HG03066 (cell line): ENCODE results near the gene IRF2.

Source experiments
- ATAC-seq: cut with Tn5 transposase; IDR thresholded peaks from one replicate; pipeline ENCODE4 v1.9.1; 2021; ENCODE audit warnings: low read depth; ENCODE audit not compliant: unreplicated experiment

The IRF2 gene

DNA sequence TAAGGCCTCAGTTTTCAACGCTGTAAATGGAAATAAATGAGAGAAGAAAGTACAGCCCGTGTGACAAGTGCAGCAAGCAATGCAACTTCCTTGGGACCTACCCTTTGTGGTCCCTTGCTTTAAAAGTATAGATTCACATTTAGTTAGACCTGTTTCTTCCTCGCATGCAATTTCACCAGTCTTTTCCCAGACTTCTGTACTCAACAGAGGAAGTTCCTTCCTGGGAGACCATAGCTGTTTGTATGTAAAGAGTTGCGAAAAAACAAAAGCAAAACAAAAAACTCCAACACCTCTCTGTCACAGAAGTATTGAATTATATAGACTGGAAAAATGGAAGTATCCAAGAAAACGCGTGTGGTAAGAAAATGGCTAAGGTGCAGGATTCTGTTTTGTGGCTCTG is 1.1 kb upstream of the IRF2 start:
- no peak for ATAC-seq

DNA sequence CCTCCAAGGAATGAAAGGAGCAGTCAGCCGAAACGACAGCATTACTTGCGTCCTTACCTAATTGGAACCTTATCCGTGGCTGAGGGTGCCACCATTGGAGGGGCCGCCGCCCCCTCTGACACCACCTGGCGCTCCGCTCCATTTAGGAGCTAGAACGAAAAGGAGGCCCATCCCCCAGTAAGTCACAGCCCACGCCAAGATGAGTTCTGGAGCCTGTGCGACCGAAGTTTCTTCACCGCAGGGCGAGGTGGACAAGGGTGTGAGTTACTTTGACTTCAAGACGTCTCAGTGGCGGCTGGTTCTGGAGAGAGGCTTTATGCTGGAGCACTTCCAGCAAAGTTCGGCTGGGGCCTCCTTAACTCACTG is 729 bp upstream of the IRF2 start:
- ATAC-seq, result peak; percentile 5

DNA sequence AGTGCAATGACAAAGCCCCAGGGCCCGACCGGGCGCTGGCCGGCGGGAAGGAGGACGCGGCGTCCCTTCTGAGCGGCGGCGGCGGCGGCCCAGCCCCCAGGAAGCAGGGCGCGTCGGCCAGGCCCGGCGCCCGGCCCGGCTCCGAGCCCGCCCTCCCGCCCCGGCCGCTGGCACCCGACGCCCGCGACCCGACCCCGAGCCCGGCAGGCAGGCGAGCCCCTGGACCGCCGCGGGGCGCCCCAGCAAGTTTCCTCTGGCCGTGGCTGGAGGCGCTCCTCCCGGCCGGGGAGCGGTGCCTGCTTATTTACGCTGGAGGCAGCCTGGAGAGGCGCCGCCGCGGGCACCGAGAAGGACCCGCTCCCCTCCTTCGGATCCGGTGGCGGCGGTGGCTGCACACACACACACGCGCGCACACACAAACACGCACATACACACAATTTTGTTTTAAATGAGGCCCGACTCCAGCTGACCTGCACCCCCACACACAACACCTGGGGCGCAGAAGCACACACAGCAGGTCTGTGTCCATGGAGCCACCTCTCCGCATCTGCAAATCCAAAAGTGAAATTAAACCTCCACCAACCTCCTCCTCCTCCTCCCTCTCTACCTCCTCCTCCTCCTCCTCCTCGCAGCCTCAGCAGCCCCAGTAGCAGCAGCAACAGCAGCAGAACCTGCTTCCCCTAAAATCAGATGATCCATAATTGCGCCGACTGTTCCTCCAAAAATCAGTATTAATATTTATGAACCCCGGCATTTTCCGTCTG is 669 bp downstream of the IRF2 start:
- no peak for ATAC-seq

DNA sequence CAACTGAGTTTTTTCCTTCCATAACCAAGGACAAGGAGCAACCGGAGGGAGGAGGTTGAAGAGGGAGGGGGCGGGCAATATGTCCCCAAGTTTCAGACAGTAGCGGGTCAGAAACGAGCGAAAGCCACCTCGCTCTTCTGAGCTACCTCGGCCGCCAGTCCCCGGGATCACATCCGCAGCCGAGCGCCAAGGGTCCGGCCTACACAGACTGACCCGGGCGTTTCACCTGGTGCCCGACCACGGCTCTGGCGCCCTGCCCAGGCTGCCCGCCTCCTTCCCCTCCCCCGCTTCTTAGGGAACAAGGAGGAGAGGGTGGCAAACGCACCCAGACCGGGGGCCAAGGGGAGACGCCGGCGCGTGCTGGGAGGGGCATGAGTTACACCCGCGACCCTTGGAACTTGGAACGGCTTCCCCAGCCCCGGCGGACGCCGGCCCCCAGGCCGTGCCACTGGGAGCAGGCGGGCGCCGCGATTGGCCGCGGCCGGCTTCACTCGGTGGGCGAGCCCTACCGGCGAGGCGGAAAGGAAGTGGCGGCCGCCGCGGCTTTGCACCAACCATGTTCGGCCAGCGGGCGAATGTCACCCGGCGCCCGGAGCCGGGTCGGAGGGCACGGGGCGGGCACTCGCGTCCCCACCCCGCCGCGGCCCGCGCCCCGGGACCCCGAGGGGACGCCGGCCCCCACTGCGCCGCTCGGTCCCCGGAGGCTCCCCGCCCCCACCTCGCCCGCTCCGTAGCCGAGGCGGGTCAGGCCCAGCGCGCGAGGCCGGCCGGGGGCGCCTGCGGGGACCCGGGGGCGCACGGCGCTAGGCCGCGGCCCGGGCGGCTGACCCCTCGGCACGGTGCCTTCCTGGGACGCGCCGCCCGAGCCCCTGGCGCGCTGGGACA is 1.5 kb downstream of the IRF2 start:
- no peak for ATAC-seq

DNA sequence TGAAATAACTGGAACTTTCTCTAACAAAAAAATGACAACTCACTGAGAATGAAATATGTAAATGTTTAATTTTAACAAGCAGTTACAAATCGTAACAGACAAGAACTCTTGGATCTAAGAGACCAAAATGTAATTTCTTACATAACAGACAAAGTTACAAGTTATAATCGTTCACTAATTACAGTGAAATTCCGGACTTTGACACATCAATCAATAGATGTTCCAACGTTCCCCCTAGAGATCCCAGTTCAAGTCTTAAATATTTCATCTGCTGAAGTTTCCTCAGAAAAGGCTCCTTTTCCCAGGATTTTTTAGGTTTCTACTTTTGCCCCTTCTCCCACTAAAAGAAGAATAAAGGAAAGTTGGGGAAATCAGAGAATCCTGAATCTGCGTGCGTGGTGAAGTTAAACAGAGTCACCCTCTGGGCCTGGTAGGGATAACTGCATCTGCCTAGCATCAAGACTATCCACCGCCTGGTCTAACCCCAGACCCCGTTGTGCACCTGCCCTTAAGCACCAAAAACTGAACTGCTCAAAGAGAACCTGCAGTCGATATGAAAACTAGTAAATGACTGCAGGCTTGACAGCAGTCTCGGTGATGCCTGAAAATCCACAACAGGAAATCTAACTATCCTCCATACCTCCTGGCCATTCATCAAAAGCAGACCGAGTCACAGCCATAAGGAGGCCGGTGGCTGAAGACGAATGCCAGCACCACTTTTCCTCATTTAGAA is 2.3 kb downstream of the IRF2 start:
- ATAC-seq, result no peak

DNA sequence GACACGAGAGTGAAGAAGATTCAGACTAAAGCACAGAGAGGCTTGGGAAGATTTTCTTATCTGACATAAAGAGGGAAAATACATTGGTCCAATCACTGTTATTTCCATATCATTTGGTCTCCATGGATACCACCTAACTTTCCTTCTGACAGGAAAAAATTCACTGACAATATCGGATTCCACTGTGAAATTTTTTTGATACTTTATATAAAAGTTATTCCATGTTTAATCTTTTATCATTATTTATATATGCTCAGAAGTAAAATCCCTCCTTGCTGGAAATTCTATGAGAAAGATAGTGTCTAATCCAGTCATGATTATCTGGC is 3.6 kb downstream of the IRF2 start:
- ATAC-seq, result no peak

DNA sequence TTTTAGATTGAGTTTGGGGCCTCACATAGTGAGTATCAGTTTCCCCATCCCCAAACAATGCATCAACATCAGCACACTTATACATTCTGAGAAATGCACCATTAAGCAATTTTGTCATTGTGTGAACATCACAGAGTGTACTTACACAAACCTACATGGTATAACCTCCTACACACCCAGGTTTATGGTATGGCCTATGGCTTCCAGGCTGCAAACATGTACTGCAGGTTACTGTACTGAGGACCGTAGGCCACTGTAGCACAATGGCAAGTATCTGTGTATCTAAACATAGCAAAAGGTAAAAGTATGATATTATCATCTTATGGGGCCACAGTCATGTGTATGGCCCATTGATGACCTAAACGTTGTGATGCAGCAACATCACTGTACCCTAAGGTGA is 7.7 kb downstream of the IRF2 start:
- ATAC-seq, result no peak

DNA sequence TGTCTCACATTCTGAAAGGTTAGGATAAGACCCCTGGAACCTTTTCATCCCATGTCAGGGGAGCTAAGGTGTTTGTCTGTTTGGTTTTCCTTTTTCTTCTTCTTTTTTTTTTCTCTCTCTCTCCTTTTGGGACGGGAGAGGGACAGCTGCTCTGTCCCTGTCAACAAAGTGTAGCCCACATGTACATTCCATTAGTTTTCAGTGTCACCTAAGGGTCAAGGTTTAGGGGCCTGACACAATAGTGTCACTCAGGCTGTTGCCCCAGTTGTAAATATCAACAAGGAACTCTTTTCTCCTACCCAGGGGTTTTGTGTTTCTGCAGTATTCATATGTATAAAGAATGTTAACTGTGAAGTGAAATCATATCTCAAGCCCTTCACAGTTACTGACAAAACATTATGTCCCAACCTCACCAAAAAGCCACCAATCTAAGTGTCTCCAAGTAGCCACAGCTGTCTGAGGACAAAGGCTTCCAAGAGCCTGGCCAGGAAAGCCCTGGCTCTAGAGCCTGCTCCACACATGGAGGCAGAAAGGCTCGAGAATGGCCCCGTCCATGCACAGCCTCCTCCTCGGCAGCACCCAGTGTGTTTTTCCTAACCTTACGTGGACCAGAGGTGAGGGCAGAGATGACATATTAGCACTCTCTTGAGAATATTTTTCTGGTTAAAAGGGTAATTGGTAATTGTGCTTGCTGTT is 9.4 kb downstream of the IRF2 start:
- ATAC-seq, result no peak

DNA sequence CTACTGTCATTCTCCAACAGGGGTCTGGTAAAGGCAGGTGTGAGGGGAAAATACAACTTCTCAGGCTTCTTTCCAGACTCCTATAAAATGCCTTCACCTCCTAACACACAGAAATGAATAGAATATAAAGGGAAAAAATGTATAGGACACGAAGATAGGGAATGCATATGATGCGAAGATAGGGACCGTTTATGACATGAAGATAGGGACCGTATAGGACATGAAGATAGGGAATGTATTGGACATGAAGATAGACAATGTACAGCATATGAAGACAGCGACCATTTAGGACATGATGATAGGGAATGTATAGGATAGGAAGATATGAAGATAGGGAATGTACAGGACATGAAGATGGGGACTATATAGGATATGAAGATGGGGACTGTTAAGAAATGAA is 10.5 kb downstream of the IRF2 start:
- ATAC-seq, result no peak

DNA sequence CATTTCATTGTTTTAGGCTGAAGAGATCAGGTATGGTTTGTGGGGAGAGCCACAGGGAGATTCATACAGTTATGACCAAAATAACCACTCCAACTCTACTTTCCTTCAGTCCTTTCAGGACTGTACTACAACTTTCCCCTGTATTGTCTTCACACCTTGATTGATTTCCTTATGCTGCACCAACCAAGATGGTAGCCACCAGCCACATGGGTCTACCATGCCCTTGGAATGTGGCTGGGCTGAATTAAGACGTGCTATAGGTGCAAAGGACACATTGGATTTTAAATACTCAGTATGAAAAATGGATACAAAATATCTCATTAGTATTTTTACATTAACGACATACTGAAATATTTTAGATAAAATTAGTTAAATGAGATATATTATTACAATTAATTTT is 11.2 kb downstream of the IRF2 start:
- no peak for ATAC-seq

DNA sequence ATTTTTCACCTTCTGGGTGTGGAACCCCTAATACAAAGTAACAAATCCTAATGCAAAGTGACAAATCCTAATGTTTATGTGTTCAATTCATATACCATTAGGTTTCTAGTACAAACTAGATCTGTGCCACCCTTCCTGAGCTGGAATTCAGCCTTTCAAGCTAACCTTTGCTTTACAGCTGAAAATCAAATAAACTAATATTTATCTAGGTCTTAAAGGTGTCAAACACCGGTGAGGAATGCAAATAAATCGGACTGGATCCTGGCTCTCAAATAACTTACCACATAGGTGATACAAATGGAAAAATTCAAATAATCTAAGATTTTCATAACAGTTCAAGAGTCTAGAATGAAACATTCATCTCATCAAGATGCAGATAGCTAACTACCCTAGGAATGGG is 11.6 kb downstream of the IRF2 start:
- no peak for ATAC-seq

DNA sequence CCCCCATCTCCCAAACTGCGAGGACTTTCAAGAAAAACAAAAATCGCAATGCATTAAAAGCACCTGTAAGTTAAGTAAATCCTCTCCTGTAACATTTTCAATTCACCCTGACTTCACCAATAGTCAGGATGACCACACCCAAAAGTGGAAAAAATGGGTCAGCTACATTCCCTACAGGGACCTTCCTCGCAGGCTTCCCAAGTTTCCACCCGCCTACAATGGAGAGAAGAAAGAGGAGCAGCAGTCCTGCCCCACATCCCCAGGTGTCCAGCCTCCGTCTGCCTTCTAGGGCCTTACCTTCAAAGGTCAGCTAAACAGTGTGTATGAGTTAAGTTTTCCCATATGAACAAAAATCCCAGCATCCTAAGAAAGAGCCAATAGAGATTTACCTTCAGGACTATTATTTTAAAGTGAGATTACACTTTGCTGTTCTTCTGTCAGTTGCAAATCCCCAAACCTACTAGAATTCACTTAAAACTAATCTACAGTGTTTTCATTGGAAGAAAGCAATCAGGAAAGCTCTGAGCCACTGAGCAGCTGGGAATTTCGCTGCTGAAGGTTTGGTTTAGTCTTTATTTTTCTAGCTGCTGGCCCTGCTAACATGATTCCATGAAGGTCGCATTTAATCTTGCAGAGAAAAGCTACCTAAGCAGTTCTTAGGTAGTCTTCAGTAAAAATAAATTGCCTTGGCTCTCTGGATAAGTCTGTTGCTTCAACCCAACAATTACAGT is 12.5 kb downstream of the IRF2 start:
- no peak for ATAC-seq

DNA sequence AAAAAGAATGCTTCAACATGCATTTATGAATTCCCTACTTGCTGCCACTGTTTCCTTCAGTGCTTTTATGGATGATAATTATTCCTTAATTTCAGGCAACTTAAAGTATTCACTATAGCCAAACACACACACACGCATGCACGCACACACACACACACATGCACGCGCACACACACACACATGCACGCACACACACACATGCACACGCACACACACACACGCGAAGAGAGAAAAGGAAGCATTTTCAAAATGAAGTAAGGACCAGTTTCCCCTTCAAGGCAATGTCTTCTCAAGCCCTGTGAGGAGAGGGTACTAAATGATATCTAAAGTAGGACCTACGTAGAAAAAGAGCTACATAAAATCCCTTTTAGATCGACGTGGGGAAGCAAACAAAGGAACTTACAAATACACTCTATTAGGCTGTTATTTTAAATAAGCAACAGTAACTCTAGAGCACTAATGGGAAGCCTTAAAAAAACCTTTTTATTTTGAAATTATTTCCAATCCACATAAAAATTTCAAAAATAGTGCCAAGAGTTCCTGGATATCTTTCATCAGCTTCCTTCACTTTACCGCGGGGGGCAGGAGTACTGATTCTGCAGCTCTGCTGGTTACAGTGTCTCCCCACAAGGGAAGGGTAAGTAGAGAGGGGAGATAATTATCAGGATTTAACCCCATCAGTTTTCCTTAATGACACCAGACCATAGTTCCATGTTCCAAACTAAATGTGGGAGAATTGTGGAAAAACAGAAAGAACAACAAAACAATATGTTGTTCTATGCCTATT is 13.7 kb downstream of the IRF2 start:
- ATAC-seq, result no peak

DNA sequence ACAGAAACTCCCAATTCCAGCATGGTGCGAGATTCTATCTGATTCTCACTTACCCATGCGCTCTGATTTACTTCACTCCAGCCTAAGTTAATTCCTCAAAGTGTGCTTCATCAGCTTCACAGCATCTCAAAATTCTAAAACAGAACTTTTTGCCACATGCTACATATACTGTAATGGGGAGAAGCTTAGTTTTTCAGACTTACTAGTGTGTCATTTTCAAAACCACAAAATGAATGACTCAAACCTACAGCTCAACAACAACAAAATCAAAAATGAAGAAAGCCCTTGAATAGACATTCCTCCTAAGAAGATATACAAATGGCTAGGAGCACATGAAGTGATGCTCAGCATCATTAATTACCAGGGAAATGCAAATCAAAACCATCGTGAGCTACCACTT is 14.9 kb downstream of the IRF2 start:
- ATAC-seq, result no peak

DNA sequence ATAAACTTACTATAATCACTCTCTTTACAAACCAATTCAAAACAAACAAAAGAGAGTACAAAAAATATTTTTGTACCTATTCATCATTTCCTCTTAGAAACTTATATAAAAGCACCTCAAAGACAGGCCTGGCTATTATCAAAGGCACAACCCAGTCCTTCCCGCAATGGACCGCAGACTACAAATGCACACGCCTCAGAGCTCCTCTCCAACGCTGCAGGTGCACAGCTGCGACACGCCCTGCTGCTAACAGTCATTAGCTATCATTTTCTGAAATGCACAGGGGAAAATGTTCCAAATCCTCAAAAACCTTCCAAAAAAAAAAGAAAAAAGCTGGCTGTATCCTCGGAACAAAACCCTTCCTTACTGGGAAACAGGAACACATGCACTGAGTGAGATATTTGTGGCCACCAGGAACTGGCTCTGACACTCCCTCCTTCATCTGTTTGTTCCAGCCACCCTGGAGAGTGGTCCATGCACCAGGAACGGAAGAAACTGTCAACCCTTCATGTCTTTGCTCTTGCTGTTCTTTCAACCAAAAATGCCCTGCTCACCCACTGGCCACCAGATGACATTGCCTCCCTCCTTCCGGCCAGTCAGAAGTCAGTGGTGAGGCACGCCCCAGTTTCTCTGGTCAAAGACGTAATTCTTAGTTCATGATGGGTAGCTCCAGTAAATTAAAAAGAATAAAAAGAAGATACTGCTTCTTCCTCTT is 16.7 kb downstream of the IRF2 start:
- ATAC-seq, result peak; percentile 42

DNA sequence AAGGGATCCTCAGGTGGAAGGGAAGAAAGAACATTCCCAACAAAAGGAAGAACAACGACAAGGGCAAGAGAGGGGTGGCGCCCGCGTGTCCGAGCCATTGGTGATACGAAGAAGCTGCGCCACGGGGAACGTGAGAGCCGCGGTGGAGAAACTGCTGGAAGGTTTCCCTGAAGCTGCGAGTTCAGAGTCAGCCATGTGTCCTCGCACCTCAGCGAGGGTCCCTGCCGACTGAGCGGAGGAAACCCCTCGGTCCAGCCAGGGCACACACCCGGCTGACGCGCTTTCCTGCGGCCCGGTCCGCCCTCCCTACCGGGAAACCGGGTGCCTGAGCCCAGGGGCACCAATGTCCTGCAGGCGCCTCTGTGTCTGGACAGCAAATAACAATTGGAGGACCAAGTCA is 18.0 kb downstream of the IRF2 start:
- no peak for ATAC-seq

DNA sequence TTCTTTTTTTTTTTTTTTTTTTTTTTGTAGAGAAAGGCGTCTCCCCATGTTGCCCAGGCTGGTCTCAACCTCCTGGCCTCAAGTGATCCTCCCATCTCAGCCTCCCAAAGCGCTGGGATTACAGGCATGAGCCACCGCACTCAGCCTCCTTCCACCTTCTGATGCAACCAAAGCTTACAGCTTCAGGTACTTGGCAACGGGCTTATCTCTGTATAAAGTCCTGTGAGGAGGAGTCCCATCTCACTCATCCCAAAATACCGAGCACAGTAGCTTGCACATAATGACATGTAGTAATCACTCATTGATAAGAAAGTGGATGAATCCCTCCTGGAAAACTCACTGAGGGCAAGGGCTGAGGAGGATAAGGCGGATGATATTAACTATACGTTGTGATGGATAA is 19.1 kb downstream of the IRF2 start:
- ATAC-seq, result no peak

DNA sequence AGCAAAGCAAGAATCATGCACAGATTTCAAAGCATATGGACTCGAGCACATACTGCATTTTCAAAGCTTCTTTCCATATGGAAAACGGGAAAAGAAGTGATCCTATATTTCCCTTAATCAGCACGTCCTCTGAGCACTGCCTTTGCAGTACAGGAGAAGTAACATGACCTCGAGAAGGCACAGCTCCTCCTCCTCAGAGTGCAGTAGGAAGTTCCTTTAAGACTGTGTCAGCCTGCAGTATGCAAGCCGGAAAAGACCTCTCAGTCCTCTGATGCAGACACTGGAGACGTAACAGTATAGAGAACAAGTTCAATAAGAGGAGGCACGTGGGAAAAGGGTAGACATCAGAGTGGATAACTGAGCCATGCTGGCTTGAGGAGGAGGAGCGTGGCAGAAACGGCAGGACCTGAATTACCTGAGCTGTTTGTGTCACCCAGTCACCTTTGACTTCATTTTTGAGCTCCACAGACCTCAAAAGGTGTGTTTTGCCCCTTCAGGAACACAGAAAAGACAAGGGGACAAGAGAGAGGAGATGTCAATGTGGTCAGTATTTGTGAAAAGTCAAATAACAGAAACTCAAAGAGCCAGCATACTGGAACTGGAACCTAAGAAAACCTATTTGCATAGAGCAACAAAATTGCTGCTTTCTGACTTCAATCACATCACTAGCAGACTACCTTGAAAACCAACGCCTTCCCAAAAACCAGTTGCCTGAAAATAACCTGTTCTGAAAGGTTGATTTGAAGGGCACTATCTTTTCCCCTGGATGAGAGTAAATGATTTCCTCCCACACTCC is 20.8 kb downstream of the IRF2 start:
- peak; percentile 66 for ATAC-seq
